ENCODE measurements around the gene ADPRM. TPM values are rescaled to one million over a fixed set of nuclear protein-coding genes. Genes with fewer than 3 reads are reported as not detected.

Gene ADPRM
- 8.3 TPM for polyA plus RNA-seq (2013, experiment 1 of 2)
- 8.5 TPM for polyA plus RNA-seq (2013, experiment 2 of 2)

- Histone ChIP-seq H3K18ac (ENCODE audit: low read length) (peak within 1 kb of the TSS; percentile 96), H2AFZ (ENCODE audit: low read length) (peak within 1 kb of the TSS; percentile 92), H3K9me3 (replicated peaks in 1 of 2; ENCODE audit: control insufficient read depth in 2 of 2, insufficient read depth in 1 of 2, low read depth in 1 of 2, low read length in 2 of 2) (no peaks in the 10 kb centered on the region), H2BK12ac (ENCODE audit: low read length) (no peak within 1 kb of the TSS), H3K14ac (ENCODE audit: low read length) (peak within 1 kb of the TSS; percentile 71), H2BK15ac (ENCODE audit: low read length) (no peak within 1 kb of the TSS), H3K4me3 (ENCODE audit: low read length in 2 of 2) (peak within 1 kb of the TSS; percentile 94 to 98), H3K4me2 (ENCODE audit: insufficient read depth, low read length, poor library complexity, severe bottlenecking) (peak within 1 kb of the TSS; percentile 80), H3K4me1 (ENCODE audit: control insufficient read depth in 2 of 2, insufficient read depth in 1 of 2, low read depth in 1 of 2, low read length in 2 of 2) (peaks cover 1 to 3% of the 10 kb centered on the region in 2 donors), H3K36me3 (replicated peaks in 1 of 2; ENCODE audit: control insufficient read depth in 2 of 2, insufficient read depth in 2 of 2, low read length in 2 of 2) (peaks cover 10 to 35% of the 10 kb centered on the region in 2 donors), H3K27me3 (ENCODE audit: control insufficient read depth in 3 of 3, insufficient read depth in 3 of 3, low read depth in 1 of 3, low read length in 3 of 3) (no peaks in the 10 kb centered on the region), H3K27ac (replicated peaks; ENCODE audit: low read length) (peak within 1 kb of the TSS; percentile 87), H3K9ac (ENCODE audit: low read depth, low read length, poor library complexity) (peak within 1 kb of the TSS; percentile 98), H2BK120ac (ENCODE audit: low read depth, low read length) (no peak within 1 kb of the TSS), H2AK5ac (ENCODE audit: low read depth, low read length) (peak within 1 kb of the TSS; percentile 46), H3K79me1 (ENCODE audit: low read depth, low read length) (peaks cover 10% of the 10 kb centered on the region), H3K23ac (ENCODE audit: low read depth, low read length, poor library complexity) (peak within 1 kb of the TSS; percentile 85), H3K4ac (ENCODE audit: low read length) (no peak within 1 kb of the TSS), H2BK5ac (ENCODE audit: low read length) (peak within 1 kb of the TSS; percentile 75), H4K8ac (ENCODE audit: low read depth, low read length) (peak within 1 kb of the TSS; percentile 29), H4K91ac (ENCODE audit: low read depth, low read length, poor library complexity) (no peak within 1 kb of the TSS)
- WGBS, 2 donors (ENCODE audit: extremely low coverage in 2 of 2, insufficient read length in 2 of 2, insufficient replicate concordance in 1 of 2): no CpG with 5 or more reads among the region's 84 CpGs
- DNase-seq (ENCODE audit: low spot score): peak; percentile 87
Observed at GRCh38 chr17:10697092-10698081, at the start of gene ADPRM, which contains the start of gene SCO1. TSS of gene ADPRM (plus strand) at chr17:10697594. CDS start at chr17:10704927, 7,333 bp downstream. TSS of gene SCO1 (minus strand) at chr17:10697533. CDS start at chr17:10697507, 26 bp downstream.

GRCh38 chr17:10648381-10648780, 49.0 kb upstream of the ADPRM start:
- Histone ChIP-seq H3K27me3 (ENCODE audit: control insufficient read depth in 3 of 3, insufficient read depth in 3 of 3, low read depth in 1 of 3, low read length in 3 of 3) (no peaks in the 10 kb centered on the region), H3K4me2 (ENCODE audit: insufficient read depth, low read length, poor library complexity, severe bottlenecking) (no peak overlapping the region), H4K91ac (ENCODE audit: low read depth, low read length, poor library complexity) (no peak overlapping the region), H3K9ac (ENCODE audit: low read depth, low read length, poor library complexity) (no peak overlapping the region), H3K14ac (ENCODE audit: low read length) (no peak overlapping the region), H3K36me3 (replicated peaks in 1 of 2; ENCODE audit: control insufficient read depth in 2 of 2, insufficient read depth in 2 of 2, low read length in 2 of 2) (no peaks in the 10 kb centered on the region), H2BK15ac (ENCODE audit: low read length) (no peak overlapping the region), H3K27ac (replicated peaks; ENCODE audit: low read length) (no peak overlapping the region), H3K9me3 (replicated peaks in 1 of 2; ENCODE audit: control insufficient read depth in 2 of 2, insufficient read depth in 1 of 2, low read depth in 1 of 2, low read length in 2 of 2) (peaks cover 0 to 2% of the 10 kb centered on the region in 2 donors), H2BK12ac (ENCODE audit: low read length) (no peak overlapping the region), H2BK5ac (ENCODE audit: low read length) (no peak overlapping the region), H2AFZ (ENCODE audit: low read length) (no peak overlapping the region), H3K4ac (ENCODE audit: low read length) (no peak overlapping the region), H2AK5ac (ENCODE audit: low read depth, low read length) (no peak overlapping the region), H3K79me1 (ENCODE audit: low read depth, low read length) (no peaks in the 10 kb centered on the region), H3K4me1 (ENCODE audit: control insufficient read depth in 2 of 2, insufficient read depth in 1 of 2, low read depth in 1 of 2, low read length in 2 of 2) (no peaks in the 10 kb centered on the region), H3K4me3 (ENCODE audit: low read length in 2 of 2) (no peak overlapping the region), H4K8ac (ENCODE audit: low read depth, low read length) (no peak overlapping the region), H3K18ac (ENCODE audit: low read length) (no peak overlapping the region), H2BK120ac (ENCODE audit: low read depth, low read length) (no peak overlapping the region), H3K23ac (ENCODE audit: low read depth, low read length, poor library complexity) (peak overlapping the region; percentile 27)
- no peak for DNase-seq (ENCODE audit: low spot score)
- WGBS, 2 donors (ENCODE audit: extremely low coverage in 2 of 2, insufficient read length in 2 of 2, insufficient replicate concordance in 1 of 2): no CpG with 5 or more reads among the region's 5 CpGs

- Histone ChIP-seq H3K27me3 (ENCODE audit: control insufficient read depth in 3 of 3, insufficient read depth in 3 of 3, low read depth in 1 of 3, low read length in 3 of 3) (no peaks in the 10 kb centered on the region), H4K8ac (ENCODE audit: low read depth, low read length) (no peak overlapping the region), H3K9me3 (replicated peaks in 1 of 2; ENCODE audit: control insufficient read depth in 2 of 2, insufficient read depth in 1 of 2, low read depth in 1 of 2, low read length in 2 of 2) (peaks cover 0 to 2% of the 10 kb centered on the region in 2 donors), H3K79me1 (ENCODE audit: low read depth, low read length) (no peaks in the 10 kb centered on the region), H3K9ac (ENCODE audit: low read depth, low read length, poor library complexity) (no peak overlapping the region), H3K23ac (ENCODE audit: low read depth, low read length, poor library complexity) (no peak overlapping the region), H2BK120ac (ENCODE audit: low read depth, low read length) (no peak overlapping the region), H3K4ac (ENCODE audit: low read length) (no peak overlapping the region), H3K14ac (ENCODE audit: low read length) (no peak overlapping the region), H2BK12ac (ENCODE audit: low read length) (no peak overlapping the region), H4K91ac (ENCODE audit: low read depth, low read length, poor library complexity) (no peak overlapping the region), H3K4me3 (ENCODE audit: low read length in 2 of 2) (no peak overlapping the region), H3K27ac (replicated peaks; ENCODE audit: low read length) (no peak overlapping the region), H2BK5ac (ENCODE audit: low read length) (no peak overlapping the region), H3K36me3 (replicated peaks in 1 of 2; ENCODE audit: control insufficient read depth in 2 of 2, insufficient read depth in 2 of 2, low read length in 2 of 2) (no peaks in the 10 kb centered on the region), H2AK5ac (ENCODE audit: low read depth, low read length) (no peak overlapping the region), H3K4me1 (ENCODE audit: control insufficient read depth in 2 of 2, insufficient read depth in 1 of 2, low read depth in 1 of 2, low read length in 2 of 2) (no peaks in the 10 kb centered on the region), H2BK15ac (ENCODE audit: low read length) (no peak overlapping the region), H3K18ac (ENCODE audit: low read length) (no peak overlapping the region), H2AFZ (ENCODE audit: low read length) (no peak overlapping the region), H3K4me2 (ENCODE audit: insufficient read depth, low read length, poor library complexity, severe bottlenecking) (no peak overlapping the region)
- WGBS, 2 donors (ENCODE audit: extremely low coverage in 2 of 2, insufficient read length in 2 of 2, insufficient replicate concordance in 1 of 2): no CpG with 5 or more reads among the region's 3 CpGs
- no peak for DNase-seq (ENCODE audit: low spot score)
Observed at GRCh38 chr17:10648956-10649355, 48.4 kb upstream of the ADPRM start.

GRCh38 chr17:10649602-10650001, 47.8 kb upstream of the ADPRM start:
- no peak overlapping the region for H3K14ac ChIP-seq (ENCODE audit: low read length)
- no peak overlapping the region for H2BK5ac ChIP-seq (ENCODE audit: low read length)
- no peak overlapping the region for H3K18ac ChIP-seq (ENCODE audit: low read length)
- WGBS, 2 donors (ENCODE audit: extremely low coverage in 2 of 2, insufficient read length in 2 of 2, insufficient replicate concordance in 1 of 2): no CpG with 5 or more reads among the region's 5 CpGs
- H2BK120ac ChIP-seq (ENCODE audit: low read depth, low read length): no peak overlapping the region
- no peak overlapping the region for H2BK12ac ChIP-seq (ENCODE audit: low read length)
- H4K91ac ChIP-seq (ENCODE audit: low read depth, low read length, poor library complexity): no peak overlapping the region
- no peaks in the 10 kb centered on the region for H3K27me3 ChIP-seq (ENCODE audit: control insufficient read depth in 3 of 3, insufficient read depth in 3 of 3, low read depth in 1 of 3, low read length in 3 of 3)
- H3K23ac ChIP-seq (ENCODE audit: low read depth, low read length, poor library complexity): no peak overlapping the region
- H3K4me2 ChIP-seq (ENCODE audit: insufficient read depth, low read length, poor library complexity, severe bottlenecking): no peak overlapping the region
- H2AK5ac ChIP-seq (ENCODE audit: low read depth, low read length): no peak overlapping the region
- H3K4me3 ChIP-seq (ENCODE audit: low read length in 2 of 2): no peak overlapping the region
- peaks cover 0 to 2% of the 10 kb centered on the region in 2 donors for H3K9me3 ChIP-seq (replicated peaks in 1 of 2; ENCODE audit: control insufficient read depth in 2 of 2, insufficient read depth in 1 of 2, low read depth in 1 of 2, low read length in 2 of 2)
- no peaks in the 10 kb centered on the region for H3K36me3 ChIP-seq (replicated peaks in 1 of 2; ENCODE audit: control insufficient read depth in 2 of 2, insufficient read depth in 2 of 2, low read length in 2 of 2)
- no peak overlapping the region for H3K4ac ChIP-seq (ENCODE audit: low read length)
- no peak overlapping the region for H2AFZ ChIP-seq (ENCODE audit: low read length)
- H3K9ac ChIP-seq (ENCODE audit: low read depth, low read length, poor library complexity): no peak overlapping the region
- H2BK15ac ChIP-seq (ENCODE audit: low read length): no peak overlapping the region
- no peak for DNase-seq (ENCODE audit: low spot score)
- H3K79me1 ChIP-seq (ENCODE audit: low read depth, low read length): no peaks in the 10 kb centered on the region
- no peak overlapping the region for H4K8ac ChIP-seq (ENCODE audit: low read depth, low read length)
- H3K27ac ChIP-seq (replicated peaks; ENCODE audit: low read length): no peak overlapping the region
- H3K4me1 ChIP-seq (ENCODE audit: control insufficient read depth in 2 of 2, insufficient read depth in 1 of 2, low read depth in 1 of 2, low read length in 2 of 2): no peaks in the 10 kb centered on the region
